Measurements from ENCODE around the gene CALM1.

CALM1 gene

GRCh38 chr14:90378249-90378648 is 18.6 kb upstream of the CALM1 start:
- no peak overlapping the region for H3K4me2 ChIP-seq (ENCODE audit: low read length)
- H3K9me3 ChIP-seq (ENCODE audit: low read length): no peaks in the 10 kb centered on the region
- H3K9me2 ChIP-seq (ENCODE audit: low read depth, low read length): no peaks in the 10 kb centered on the region
- TF ChIP-seq EZH2 (IDR thresholded peaks at IDR 0.05; ENCODE audit: borderline replicate concordance, low read length) (no peak), CTCF (IDR thresholded peaks at IDR 0.05; ENCODE audit: low read length) (no peak)
- H3K27me3 ChIP-seq (ENCODE audit: insufficient read depth, low read length): no peaks in the 10 kb centered on the region
- no peak overlapping the region for H3K9ac ChIP-seq (ENCODE audit: low read length)
- no peaks in the 10 kb centered on the region for H3K79me2 ChIP-seq (ENCODE audit: insufficient read depth, low read length)
- H3K36me3 ChIP-seq (ENCODE audit: insufficient read depth, low read length): no peaks in the 10 kb centered on the region
- H2AFZ ChIP-seq (ENCODE audit: low read length): no peak overlapping the region
- peaks cover 16% of the 10 kb centered on the region for H3K4me1 ChIP-seq (ENCODE audit: insufficient read depth, low read length, severe bottlenecking)
- no peak overlapping the region for H3K27ac ChIP-seq (ENCODE audit: low read depth, low read length, poor library complexity, severe bottlenecking)
- no peak overlapping the region for H3K4me3 ChIP-seq (ENCODE audit: low read depth, low read length, poor library complexity, severe bottlenecking)
- no peaks in the 10 kb centered on the region for H4K20me1 ChIP-seq (ENCODE audit: insufficient read depth, low read length)
- H3F3A ChIP-seq (ENCODE audit: insufficient read depth, low read length): no peaks in the 10 kb centered on the region

- no peaks in the 10 kb centered on the region for H3K9me2 ChIP-seq (ENCODE audit: low read depth, low read length)
- no peak overlapping the region for H3K27ac ChIP-seq (ENCODE audit: low read depth, low read length, poor library complexity, severe bottlenecking)
- H3K27me3 ChIP-seq (ENCODE audit: insufficient read depth, low read length): no peaks in the 10 kb centered on the region
- no peaks in the 10 kb centered on the region for H3K36me3 ChIP-seq (ENCODE audit: insufficient read depth, low read length)
- H3K79me2 ChIP-seq (ENCODE audit: insufficient read depth, low read length): no peaks in the 10 kb centered on the region
- peaks cover 24% of the 10 kb centered on the region for H3K4me1 ChIP-seq (ENCODE audit: insufficient read depth, low read length, severe bottlenecking)
- H3K4me2 ChIP-seq (ENCODE audit: low read length): no peak overlapping the region
- H3F3A ChIP-seq (ENCODE audit: insufficient read depth, low read length): no peaks in the 10 kb centered on the region
- H3K9me3 ChIP-seq (ENCODE audit: low read length): no peaks in the 10 kb centered on the region
- H2AFZ ChIP-seq (ENCODE audit: low read length): no peak overlapping the region
- no peak overlapping the region for H3K4me3 ChIP-seq (ENCODE audit: low read depth, low read length, poor library complexity, severe bottlenecking)
- H3K9ac ChIP-seq (ENCODE audit: low read length): no peak overlapping the region
- no peaks in the 10 kb centered on the region for H4K20me1 ChIP-seq (ENCODE audit: insufficient read depth, low read length)
- no peak for TF ChIP-seq CTCF (IDR thresholded peaks at IDR 0.05; ENCODE audit: low read length)
- no peak for TF ChIP-seq EZH2 (IDR thresholded peaks at IDR 0.05; ENCODE audit: borderline replicate concordance, low read length)
Measured at GRCh38 chr14:90379106-90379505, 17.7 kb upstream of the CALM1 start.

GRCh38 chr14:90381011-90381786 is 15.6 kb upstream of the CALM1 start:
- Histone ChIP-seq H3K36me3 (ENCODE audit: insufficient read depth, low read length) (no peaks in the 10 kb centered on the region; the same call in 1 of the 2 replicates), H3K27ac (ENCODE audit: low read depth, low read length, poor library complexity, severe bottlenecking) (peak overlapping the region; percentile 81), H3F3A (ENCODE audit: insufficient read depth, low read length) (no peaks in the 10 kb centered on the region), H4K20me1 (ENCODE audit: insufficient read depth, low read length) (no peaks in the 10 kb centered on the region), H3K4me2 (ENCODE audit: low read length) (peak overlapping the region; percentile 80), H3K9me3 (ENCODE audit: low read length) (no peaks in the 10 kb centered on the region), H3K4me1 (ENCODE audit: insufficient read depth, low read length, severe bottlenecking) (peaks cover 28% of the 10 kb centered on the region), H3K9ac (ENCODE audit: low read length) (no peak overlapping the region), H2AFZ (ENCODE audit: low read length) (no peak overlapping the region), H3K9me2 (ENCODE audit: low read depth, low read length) (no peaks in the 10 kb centered on the region), H3K4me3 (ENCODE audit: low read depth, low read length, poor library complexity, severe bottlenecking) (peak overlapping the region; percentile 74), H3K27me3 (ENCODE audit: insufficient read depth, low read length) (no peaks in the 10 kb centered on the region), H3K79me2 (ENCODE audit: insufficient read depth, low read length) (no peaks in the 10 kb centered on the region)
- TF ChIP-seq CTCF (IDR thresholded peaks at IDR 0.05; ENCODE audit: low read length) (no peak), EZH2 (IDR thresholded peaks at IDR 0.05; ENCODE audit: borderline replicate concordance, low read length) (no peak)
